HG02763 (cell line): ENCODE results near the gene MUC13.

Experiments
- ATAC-seq: cut with Tn5 transposase; IDR thresholded peaks from one replicate; pipeline ENCODE4 v1.9.1; 2021; ENCODE audit warnings: mild to moderate bottlenecking, moderate library complexity; ENCODE audit not compliant: unreplicated experiment

MUC13 gene

DNA sequence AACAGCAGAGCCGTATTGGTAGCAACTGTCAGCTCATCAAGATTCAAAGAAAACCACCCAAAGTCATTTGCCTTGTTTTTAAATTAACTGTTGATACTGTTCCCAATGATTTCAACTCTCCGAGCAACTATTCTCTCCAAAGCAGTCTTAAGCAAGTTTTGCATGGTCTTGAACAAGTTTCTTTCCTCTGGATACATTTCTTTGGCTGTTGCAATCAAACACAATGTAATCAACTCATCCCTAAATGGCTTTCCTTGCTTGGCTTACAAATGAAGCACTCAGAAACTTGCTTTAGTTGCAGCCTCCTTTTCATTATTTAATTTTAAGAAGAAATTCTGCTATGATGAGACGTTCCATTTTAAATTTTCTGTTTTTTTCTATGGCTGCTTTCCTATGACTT, 15.5 kb upstream of the MUC13 start:
- no peak for ATAC-seq

DNA sequence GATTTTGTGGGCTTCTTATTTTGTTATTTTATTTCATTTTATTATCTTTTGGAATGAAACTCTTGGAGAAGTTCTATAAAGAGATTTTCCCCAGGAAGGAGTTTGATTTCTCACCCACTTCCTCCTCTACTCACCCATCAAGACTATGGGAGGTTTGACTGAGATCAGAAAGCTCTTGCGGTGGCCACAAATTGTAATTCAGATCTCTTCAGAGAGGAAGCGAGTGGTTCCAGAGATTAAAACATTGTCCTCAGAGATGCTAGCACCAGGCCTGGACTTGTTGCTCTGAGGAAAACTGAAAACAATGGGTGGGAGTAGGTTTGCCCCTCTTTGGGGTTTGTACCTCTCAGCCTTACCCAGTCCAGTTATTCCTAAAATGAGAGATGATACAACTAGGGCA, 8.1 kb upstream of the MUC13 start:
- ATAC-seq, result no peak

DNA sequence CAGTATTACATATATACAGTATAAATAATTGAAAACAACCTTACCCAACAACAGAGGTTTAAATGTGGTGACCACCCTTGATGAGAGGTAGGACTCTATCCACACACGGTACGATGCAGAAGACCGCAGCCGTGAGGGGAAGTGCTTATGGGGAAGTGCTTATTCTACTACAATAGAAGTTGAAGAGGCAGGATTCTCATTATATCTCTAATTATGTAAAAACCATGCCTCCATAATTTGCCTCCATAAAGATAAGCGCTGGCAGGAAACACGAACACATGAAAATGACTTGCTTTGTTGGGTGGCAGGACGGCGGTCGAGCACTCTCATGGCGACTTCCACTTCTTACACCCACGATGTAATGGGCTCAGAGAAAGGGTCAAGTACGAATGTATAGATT, 7.2 kb upstream of the MUC13 start:
- no peak for ATAC-seq

DNA sequence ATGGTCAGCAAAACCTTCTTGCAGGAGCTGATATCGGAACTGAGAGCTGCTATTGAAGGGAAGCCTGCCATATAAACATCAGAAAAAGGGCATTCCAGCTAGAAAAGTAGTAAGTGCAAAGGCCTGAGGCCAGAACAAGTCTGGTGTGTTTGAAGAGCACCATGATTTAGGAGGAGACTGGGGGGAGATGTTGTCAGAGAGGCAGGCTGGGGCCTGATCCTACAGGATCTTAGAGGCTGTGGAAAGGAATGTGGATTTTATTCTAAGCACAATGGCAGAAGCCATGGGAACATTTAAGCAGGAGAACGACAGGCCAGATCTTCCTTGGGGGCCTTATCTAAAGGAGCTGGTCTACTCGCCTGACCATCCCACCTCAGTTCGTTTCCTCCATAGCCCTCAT, 5.1 kb upstream of the MUC13 start:
- no peak for ATAC-seq

DNA sequence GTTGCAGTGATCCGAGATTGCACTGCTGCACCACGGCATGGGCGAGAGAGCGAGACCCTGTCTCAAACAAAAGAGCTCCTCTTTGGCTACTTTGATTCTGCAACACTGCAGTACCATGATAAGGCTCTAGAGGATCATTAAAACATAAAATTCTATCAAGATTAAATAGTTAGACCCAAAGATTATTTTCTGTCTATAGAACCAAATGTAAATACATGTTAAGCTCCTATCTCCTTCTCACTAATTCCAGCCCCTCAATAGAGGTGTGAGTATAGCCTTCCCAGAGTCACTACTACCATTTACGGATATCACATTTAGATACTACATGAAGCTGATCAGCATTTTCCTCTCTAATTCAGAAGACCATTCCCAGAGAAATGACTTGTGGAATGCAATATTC, 4.3 kb upstream of the MUC13 start:
- ATAC-seq, result no peak

DNA sequence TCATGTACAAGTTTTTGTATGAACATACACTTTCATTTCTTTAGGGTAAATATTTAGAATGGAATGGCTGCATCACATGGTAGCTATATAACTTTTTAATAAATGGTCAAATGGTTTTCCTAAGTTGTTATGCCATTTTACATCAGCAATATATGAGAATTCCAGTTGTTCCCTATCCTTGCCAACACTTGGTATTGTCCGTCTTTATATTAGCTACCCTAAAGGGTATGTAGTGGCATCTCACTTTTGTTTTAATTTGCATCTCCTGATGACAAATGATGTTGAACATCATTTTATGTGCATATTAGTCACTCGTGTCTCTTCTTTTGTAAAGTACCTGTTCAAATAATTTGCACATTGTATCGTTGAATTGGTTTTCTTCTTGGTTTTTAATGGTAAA, 2.5 kb upstream of the MUC13 start:
- no peak for ATAC-seq

DNA sequence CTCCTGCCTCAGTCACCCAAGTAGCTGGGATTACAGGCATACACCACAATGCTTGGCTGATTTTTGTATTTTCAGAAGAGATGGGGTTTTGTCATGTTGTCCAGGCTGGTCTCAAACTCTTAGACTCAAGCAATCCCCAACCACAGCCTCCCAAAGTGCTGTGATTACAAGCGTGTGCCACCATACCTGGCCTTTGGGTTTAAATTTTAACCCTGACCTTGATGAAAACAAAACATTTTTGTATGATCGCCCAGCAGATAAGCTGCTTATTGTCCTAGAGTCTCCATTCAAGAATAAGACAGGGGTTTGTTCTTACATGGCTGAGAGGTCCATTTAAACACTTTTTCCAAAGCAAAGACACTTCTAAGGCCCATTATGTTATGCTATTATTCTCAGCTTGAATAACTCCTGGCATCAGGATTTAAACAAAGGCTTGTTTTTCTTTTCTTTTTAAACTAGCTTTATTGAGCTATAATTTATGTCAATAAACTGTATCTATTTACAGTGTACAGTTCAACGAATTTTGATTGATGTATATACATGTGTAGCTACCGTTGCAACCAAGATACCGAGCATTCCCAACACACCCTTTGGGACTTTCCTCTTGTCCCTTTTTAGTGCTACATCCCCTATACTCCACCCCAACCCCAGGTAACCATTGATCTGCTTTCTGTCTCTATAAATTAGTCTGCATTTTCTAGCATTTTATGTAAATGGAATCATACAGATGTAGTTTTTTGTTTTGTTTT, 1.4 kb upstream of the MUC13 start:
- no peak for ATAC-seq

DNA sequence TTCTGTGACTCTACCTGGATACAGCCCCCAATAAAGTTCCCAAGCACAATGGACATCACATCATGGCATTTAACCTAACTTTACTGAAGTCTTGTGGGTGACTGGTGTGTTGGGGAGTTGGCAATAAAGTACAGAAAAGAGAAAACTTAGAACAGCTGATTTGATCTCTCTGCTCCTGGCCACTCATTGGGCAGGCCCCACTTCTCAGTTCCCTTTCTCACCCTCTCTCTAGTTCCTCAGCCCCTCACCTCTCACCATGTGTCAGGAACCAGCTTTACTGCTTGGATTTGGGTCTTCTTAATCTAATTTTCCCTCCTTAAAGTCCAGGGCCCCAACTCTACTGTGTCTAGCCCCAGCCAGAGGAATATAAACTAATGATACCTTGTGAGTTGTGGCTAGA, 713 bp upstream of the MUC13 start:
- ATAC-seq, result peak; percentile 65

DNA sequence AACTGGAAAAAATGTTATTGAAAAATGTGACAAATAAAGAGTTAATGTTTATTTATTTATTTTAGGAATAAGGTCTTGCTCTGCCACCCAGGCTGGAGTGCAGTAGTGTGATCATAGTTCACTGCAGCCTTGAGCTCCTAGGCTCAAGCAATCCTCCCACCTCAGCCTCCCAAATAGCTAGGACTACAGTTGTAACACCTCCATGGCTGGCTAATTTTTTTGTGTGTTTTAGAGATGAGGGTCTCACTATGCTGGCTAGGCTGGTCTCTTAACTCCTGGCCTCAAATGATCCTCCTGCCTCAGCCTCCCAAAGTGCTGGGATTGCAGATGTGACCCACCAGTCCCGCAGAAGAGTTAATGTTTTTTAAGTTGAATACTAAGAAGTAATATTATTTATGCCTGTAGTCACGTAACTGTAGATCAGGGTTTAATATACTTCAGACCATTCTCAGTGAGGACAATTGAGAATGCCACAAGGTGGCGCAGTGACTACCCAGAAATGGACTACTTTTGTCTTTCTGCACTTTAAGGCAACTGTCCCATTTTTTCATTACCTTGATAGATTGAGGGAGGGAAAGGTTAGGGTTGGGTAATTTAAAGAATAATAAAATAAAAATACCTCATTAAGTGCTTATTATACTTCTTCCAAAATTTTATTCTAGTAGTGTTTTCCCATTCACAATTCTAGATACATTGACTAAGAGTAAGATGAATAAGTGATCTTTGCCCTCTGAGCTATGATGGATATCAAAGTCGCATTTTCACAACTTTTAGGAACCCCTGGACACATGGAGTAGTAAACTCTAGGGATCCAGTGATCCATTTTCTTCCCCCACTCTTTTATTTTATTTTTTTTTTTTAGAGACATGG, 6.0 kb downstream of the MUC13 start:
- ATAC-seq, result no peak

DNA sequence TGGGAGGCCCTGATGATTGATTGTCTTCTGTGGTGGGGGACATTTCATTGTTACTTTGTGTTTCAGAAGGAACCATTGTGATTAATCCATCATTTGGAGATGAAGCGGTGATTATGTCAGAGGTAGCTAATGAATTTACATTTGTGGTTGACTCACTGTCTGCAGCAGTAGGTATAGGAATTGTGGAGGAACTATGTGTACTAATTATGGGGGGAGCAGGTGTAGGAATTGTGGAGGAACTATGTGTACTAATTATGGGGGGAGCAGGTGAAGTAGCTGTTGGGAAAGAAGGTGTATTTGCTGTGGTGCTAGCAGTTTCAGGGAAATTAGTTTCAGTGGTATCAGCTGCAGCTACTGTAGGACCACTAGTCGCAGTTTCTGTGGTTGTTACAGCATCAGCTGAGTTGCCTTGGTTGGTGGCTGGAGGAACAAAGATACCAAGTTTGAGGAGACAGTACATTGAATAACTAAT, 6.9 kb downstream of the MUC13 start:
- peak; percentile 59 for ATAC-seq

DNA sequence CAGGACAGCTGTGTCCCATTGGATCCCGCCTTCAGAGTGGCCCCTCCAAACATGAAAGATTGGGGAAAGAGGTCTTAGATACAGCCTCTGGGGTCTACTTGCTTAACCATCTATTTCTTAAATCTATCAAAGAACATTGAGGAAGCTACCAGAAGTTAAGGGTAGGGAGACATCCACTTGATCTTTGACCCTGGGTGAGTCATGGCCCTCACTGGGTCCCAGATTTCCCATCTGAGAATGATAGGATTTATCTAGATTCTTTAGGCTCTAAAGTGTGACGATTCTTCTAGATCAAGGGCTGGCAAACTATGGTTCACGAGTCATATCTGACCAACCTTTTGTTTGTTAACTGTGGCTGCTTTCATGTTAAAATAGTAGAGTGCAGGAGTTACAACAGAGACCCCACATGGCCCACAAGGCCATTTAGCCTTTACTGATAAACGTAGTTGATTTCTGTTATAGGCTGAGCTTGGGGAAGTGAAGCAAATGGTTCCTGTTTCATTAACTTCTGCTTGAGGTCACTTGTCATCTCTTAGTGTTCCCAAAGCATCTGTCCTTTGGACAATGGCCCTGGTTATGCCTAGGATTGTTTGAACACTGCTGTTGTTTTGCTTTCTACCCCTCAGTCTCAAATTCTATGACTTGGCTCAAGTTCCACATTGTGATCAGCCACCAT, 8.0 kb downstream of the MUC13 start:
- ATAC-seq, result no peak

DNA sequence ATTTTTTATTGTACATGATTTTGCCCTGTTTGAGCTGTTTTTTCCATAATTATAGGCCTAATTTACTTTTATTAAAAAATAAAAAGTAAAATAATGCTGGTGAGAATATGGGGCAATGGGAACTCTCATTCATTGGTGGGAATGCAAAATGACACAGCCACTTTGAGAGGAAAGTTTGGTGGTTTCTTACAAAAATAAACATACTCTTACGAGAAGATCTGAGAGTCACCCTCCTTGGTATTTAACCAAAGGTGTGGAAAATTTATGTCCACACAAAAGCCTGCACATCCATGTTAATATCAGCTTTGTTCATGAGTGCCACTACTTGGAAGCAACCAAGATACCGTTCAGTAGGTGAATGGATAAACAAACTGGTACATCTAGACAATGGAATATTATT, 9.8 kb downstream of the MUC13 start:
- ATAC-seq, result no peak

DNA sequence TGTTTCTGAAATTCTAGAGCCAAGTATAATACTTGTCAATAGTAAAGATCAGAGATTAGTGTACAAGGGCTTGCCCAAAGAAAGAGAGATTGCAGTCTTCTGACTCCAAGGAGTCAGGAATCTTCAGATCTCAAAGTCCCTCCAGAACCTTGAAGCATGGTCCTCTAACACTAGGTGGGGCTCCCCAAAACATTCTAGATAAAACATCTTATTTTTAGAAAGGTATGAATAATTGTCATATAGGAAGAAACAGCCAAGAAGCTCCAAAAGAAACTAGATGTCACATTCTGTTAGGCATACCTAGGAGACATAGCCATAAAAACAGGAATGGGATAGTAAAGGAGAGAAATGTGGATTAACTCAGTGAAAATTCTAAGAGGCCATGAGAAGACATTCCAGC, 10.7 kb downstream of the MUC13 start:
- no peak for ATAC-seq

DNA sequence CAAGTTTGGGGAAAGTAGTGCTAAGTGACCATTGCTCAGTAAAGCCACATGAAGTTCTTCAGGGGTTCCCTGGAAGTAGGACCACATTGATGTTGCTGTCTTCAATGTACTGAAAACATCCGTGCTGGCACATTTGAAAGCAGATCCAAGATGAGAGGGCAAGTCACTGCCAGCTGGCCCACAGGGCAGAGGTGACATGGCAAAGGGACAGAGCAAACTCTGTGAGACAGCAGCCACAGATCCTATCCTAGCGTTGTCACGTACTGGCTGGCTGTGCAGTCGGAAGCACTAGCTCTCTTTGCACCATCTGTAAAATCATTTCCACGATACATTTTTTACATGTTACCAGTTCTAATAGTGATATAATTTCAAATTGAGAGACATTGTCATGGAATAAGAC, 13.8 kb downstream of the MUC13 start:
- ATAC-seq, result no peak

DNA sequence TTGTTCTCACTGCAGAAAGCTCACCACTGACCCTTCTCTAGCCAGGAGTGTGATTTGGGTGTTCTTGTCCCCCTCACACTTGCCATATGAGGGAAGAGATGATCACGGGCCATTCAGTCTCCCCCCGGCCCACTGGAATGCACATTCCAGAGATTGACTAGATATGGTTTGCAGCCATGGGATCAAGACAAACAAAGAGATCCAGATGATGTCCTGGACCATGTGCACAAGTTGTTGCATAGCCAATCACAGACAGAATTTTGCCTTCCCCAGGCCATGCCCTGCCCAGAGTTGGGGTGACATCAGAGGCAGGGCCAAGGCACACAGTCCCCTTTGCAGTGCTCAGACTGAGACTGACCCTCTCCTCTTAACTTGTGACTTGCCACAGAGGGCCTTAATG, 14.8 kb downstream of the MUC13 start:
- no peak for ATAC-seq

DNA sequence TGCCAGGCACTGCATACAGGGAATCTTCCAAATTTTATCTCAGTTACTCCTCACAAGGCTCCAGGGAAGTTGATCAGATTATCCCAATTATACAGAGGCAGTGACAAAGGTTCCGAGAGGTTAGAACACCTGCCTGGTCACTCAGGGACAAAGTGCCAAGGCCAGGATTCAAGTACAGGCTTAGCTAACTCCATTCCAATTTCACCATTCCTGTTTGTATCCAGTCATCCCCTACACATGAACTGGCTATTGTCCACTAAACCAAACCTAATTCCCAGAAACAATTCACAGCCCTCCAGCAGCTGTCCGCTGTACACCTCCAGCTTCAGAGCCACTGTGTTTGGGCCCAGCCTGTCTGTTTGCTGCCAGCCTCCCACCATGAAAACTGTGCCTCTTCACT, 16.0 kb downstream of the MUC13 start:
- ATAC-seq, result no peak

DNA sequence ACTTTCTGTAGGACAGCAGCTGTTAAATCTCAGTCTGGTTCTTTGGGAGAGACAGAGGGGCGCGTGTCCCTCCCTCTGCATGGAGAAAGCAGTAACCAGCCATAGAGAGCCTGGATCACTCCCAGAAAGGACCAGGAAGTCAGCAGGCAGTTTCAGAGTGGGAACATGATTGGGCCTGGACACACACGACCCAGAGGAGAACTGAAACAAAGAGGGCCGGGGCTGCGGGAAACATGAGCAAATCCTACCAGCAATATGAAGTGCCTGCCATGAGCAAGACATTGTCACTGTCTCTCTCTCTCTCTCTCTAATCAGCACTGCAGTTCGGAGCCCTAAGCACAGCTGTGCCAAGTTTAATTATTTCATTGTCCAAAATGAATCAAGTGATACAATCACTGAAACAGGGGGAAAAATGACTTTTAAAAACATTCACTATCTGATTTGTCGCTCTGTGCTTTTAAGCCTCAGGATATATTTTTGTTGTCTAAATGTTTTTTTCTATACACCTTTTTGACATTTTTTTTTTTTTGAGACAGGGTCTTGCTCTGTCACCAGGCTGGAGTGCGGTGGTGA, 17.6 kb downstream of the MUC13 start:
- no peak for ATAC-seq

DNA sequence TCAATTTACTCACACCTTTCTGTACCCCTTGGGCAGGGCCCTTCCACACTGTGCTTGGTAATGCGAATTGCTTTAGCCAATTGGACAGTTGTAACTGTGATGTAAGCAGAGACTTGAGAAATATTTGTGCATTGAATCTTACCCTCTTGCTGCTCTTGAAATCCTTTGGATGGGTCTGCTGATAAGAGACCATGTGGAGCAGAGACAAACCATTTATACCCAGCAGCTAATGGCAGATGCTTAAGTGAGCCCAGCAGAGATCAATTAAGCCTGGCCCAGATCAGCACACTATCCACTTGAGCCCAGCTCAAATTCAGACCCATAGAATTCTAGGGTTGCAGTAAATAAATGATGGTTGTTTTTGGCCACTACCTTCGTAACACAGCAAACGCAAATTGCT, 19.3 kb downstream of the MUC13 start:
- no peak for ATAC-seq

DNA sequence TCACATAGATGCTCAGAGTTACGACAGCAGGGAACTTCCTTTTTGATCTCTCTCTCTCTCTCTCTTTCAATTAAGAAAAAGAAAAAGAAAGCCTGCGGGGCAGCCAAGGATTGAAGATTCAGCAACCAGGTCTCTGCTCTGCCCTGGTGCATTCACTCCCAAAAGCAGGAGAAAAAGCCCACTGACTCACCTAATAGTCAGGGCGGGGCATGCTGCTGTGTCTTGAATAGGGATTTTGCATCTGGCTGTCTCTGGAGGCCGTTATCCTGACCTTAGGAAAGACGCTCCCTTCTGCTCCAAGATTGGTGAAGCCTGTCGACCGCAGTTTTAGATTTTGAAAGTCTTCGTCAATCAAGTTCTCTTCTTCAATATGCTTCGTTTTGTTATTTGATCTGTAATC, 26.6 kb downstream of the MUC13 start:
- no peak for ATAC-seq

DNA sequence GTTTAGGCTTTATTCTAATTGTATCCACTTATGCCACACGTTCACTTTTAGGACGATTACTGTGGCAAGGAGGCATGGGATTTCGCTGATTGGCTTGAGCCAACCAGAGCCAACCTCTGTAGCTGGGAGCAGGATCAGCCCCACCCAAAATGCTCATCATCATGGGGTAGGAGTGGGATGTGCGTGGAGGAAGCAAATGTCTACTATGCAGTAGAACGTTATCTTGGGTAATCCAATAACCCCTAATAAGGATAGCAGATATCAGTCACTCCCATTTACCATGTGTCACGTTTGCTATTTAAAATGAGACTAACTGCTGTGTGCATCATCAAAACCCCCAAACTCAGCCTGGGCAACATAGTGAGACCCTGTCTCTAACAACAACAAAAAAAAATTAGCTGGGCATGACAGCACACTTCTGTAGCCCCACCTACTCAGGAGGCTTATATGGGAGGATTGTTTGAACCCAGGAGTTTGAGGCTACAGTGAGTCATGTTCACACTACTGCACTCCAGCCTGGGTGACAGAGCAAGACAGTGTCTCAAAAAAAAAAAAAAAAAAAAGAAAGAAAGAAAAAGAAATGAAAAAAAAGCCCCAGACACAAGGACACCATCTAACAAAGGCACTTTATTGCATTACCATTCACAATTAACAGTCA, 29.6 kb downstream of the MUC13 start:
- no peak for ATAC-seq
